Pons (tissue), 1 donor: ENCODE measurements around the gene ESYT2.

Experiments used
- DNase-seq: peaks from one replicate; pipeline ENCODE4 v3.0.0-alpha.2; 2016; ENCODE audit warnings: low spot score

The ESYT2 gene

GRCh38 chr7:158766570-158767281 lies 62.6 kb downstream of the ESYT2 start:
- no peak for DNase-seq

- DNase-seq: no peak
Measured at GRCh38 chr7:158765020-158765419, 64.3 kb downstream of the ESYT2 start.

- DNase-seq: no peak
Measured at GRCh38 chr7:158763454-158764033, 65.8 kb downstream of the ESYT2 start.

GRCh38 chr7:158761945-158762344 lies 67.4 kb downstream of the ESYT2 start:
- no peak for DNase-seq

GRCh38 chr7:158760936-158761335 lies 68.4 kb downstream of the ESYT2 start:
- DNase-seq: no peak

- no peak for DNase-seq
Measured at GRCh38 chr7:158760445-158760764, 68.9 kb downstream of the ESYT2 start.

- DNase-seq: no peak
Measured at GRCh38 chr7:158759749-158760444, 69.4 kb downstream of the ESYT2 start.

- DNase-seq: no peak
Measured at GRCh38 chr7:158759245-158759614, 70.1 kb downstream of the ESYT2 start.

GRCh38 chr7:158758586-158759244 lies 70.6 kb downstream of the ESYT2 start:
- DNase-seq: no peak

- no peak for DNase-seq
Measured at GRCh38 chr7:158757404-158757989, 71.8 kb downstream of the ESYT2 start.

GRCh38 chr7:158754746-158755444 lies 74.4 kb downstream of the ESYT2 start:
- no peak for DNase-seq

- DNase-seq: no peak
Measured at GRCh38 chr7:158753900-158754299, 75.4 kb downstream of the ESYT2 start.

GRCh38 chr7:158751751-158752150 lies 77.6 kb downstream of the ESYT2 start:
- no peak for DNase-seq

- no peak for DNase-seq
Measured at GRCh38 chr7:158751199-158751598, 78.1 kb downstream of the ESYT2 start.

- DNase-seq: no peak
Measured at GRCh38 chr7:158750702-158751101, 78.6 kb downstream of the ESYT2 start.

GRCh38 chr7:158749396-158749795 lies 79.9 kb downstream of the ESYT2 start:
- DNase-seq: no peak

- DNase-seq: no peak
Measured at GRCh38 chr7:158748335-158748734, 81.0 kb downstream of the ESYT2 start.

GRCh38 chr7:158747408-158747807 lies 81.9 kb downstream of the ESYT2 start:
- no peak for DNase-seq

GRCh38 chr7:158746957-158747356 lies 82.4 kb downstream of the ESYT2 start:
- DNase-seq: no peak

GRCh38 chr7:158745057-158745715 lies 84.1 kb downstream of the ESYT2 start:
- no peak for DNase-seq

GRCh38 chr7:158744070-158744469 lies 85.2 kb downstream of the ESYT2 start:
- DNase-seq: no peak
